GM21529 (cell line): ENCODE results near the gene NDUFA13.

Experiments
- ATAC-seq: cut with Tn5 transposase; IDR thresholded peaks from one replicate; pipeline ENCODE4 v1.9.1; 2021; ENCODE audit not compliant: unreplicated experiment

Gene NDUFA13

DNA sequence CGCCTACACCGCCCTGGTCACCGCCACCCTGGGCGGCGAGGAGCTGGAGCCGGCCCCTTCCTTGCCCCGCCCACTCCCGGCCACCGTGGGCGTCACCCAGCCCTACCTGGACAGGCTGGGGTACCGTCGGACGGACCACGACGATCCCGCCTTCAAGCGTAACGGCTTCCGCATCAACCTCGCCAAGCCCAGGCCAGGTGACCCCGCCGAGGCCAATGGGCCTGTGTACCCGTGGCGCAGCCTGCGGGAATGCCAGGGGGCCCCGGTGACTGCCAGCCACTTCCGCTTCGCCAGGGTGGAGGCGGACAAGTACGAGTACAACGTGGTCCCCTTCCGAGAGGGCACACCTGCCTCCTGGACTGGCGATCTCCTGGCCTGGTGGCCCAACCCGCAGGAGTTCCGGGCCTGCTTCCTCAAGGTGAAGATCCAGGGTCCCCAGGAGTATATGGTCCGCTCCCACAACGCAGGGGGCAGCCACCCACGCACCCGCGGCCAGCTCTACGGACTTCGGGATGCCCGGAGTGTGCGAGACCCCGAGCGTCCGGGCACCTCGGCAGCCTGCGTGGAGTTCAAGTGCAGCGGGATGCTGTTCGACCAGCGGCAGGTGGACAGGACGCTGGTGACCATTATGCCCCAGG lies 29.0 kb downstream of the NDUFA13 start:
- no peak for ATAC-seq

DNA sequence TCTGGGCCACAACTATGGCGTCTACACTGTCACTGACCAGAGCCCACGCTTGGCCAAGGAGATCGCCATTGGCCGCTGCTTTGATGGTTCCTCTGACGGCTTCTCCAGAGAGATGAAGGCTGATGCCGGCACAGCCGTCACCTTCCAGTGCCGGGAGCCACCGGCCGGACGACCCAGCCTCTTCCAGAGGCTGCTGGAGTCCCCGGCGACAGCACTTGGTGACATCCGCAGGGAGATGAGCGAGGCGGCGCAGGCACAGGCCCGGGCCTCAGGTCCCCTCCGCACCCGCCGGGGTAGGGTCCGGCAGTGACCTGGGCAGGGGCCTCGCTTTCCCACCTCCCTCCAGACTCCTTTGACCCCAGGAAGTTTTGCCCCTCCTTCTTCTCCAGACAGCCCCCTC lies 29.7 kb downstream of the NDUFA13 start:
- ATAC-seq = no peak

DNA sequence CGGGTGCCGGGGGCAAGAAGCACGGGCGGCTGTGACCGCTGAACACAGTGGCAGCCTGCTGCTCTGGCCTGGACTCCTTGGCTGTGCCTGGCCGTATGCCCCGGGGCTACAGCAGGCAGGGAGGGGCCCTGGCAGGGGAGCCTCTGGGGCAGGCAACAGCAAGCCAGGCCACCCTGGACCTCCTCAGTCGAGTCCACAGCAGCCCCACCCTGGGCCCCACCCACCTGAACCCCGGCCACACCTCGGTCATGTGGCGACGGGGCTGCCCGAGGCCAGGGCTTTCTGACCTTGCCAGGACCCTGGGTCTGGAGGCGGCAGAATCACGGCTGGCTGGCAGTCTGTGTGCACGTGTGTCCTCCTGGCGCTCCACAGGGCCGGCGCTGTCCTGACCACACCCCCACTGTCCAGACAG lies 30.7 kb downstream of the NDUFA13 start:
- ATAC-seq = no peak

DNA sequence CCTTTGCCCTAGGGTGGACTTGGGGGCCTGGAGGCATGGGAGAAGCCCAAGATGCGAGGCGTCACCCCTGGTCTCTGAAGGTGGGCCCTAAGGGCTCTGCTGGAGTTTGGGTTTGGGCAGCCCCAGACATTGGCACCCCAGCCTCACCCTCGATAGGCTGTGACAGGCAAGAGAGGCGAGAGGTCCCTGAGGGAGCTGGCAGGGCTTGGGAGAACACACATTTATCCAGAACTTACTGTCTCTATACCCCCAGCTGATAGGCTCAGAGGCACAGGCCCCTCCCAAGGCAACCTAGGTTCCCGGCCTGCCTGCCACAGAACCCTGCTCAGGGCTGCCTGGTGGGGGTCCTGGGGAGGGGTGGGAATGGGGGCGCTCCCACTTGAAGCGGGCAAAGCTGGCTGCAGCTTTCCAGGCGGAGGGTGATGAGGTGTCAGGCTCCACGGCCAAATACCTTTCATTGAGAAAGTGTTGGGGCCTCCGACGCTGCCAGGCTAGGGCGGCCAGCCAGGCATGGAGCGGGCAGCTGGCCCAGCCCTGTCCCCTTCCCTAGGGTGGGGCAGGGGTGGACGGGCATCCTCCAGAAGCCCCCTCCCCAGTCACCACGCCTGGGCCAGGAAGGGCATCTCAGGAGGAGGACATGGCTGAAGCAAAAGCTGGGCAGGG lies 31.8 kb downstream of the NDUFA13 start:
- no peak for ATAC-seq

DNA sequence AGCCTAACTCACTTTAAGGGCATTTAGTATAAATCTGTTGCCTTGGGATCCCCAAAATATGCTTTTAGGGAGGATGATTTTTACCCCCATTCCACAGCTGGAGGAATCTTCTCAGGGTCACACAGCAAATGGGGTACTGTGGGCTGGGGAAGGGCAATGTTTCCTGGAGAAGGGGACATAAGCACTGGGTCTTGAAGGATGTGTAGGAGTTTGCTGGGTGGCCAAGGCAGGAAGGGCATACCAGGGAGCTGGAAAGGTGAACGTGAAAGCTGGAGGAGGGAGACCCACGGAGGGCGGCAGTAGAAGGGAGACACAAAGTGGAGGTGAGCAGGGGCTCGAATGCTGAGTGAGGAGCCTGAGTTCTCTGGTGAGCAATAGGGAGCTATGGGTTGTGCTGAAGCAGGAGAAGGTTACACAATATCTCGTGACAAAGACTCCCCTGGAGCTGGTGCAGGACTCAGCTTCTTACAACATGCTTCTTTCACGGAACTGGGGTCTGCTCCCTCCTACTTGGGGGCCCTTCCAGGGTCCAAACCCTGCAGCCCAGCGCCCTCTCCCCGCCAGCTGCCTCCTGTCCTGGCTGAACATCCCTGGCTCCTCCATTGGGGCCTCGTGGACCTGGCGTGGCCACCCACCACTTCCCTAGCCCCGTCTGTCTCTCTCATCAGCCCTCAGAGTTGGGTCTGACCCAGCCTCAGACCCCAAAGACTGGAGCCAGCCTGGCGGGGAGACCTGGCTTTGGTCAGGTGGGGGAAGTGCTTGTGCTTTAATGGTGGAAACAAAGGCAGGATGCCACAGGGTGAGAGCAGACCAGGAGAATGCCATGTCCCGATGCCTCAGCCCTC lies 33.1 kb downstream of the NDUFA13 start:
- ATAC-seq = no peak

DNA sequence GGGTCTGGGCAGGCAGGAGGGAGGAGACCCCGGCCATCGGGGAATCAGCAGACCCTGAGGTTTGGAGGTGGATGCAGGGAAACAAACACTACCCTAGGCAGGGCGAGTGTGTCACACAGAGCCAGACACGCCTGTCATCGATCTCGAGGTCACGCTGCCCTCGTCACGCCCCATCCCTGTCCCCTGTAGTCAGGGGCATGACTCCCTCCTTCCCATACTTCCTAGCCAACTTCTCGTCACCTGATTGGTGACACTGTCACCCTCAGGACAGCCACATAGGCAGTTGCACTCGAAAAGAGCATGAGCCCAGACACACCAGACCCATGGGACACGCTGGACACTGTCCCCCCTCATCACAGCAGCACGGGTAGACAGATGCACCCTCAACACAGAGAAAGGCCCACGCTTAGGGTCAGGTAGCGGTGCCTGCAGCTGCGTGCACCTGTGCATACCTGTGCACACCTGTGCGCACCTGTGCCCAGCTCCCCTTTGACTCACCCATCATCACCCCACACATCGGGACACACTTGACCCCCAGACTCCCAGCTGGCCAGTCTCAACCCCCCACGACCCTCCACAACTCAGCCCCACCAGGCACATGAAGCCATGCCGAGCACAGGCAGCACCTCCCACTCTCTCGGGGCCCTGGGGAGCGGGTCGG lies 33.9 kb downstream of the NDUFA13 start:
- no peak for ATAC-seq

DNA sequence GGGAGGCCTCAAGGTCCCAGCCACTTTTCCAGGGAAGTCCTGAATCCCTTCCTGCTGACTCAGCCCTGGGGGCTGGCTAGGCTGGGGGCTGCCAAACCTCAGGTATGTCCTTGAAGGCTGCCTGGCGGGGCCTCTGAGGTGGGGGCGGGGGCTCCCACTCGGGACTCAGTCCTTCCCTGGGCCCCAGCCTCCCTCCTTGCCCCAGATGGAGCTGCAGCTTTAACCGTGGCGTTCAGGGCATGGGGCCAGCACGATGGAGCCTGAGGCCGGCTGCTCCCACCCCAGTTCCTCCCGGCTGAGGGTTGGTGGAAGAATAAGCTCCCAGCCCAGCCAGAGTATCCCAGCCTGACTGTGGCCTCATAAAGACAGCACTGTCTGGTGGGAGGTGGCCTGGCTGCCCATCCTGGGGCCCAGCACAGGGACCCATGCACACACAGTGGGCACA lies 34.5 kb downstream of the NDUFA13 start:
- no peak for ATAC-seq

DNA sequence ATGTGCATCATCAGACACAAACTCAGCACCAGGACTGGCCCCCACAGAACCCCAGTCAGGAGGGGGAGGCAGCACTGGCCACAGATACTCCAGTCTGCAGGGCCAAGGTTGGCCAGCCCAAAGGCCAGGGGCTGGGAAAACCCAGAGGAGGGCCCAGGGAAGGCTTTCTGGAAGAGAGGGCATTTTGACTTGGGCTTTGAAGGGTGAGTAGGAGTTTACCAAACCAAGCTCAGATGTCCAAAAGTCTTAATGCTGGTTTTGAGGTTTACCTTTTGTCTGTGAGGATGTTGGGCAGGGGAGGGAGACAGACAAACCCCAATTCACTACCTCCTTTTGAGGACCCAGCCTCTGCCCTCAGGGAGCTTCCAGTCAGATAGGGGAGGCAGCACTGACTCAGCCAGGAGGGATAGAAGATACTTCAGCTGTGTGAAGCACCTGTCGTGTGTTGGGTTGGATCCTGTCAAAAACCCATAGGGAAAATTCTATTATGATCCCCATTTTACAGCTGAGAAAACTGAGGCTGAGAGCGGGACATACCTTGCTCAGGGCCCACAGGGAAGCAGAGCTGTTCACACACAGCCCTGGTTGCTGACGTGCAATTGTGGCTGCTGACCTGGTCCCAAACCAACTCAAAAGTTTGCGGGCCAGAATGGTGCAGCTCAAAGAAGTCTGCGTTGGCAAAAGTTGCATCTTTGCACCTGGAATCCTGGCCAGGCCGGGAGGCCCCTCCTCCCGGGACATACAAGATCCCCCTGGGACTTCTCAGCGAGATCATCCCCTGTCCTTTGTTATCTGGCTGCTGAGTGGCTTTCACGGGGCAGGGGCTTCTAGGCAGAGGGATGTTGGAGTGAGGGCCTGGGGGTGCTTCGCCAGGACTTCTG lies 35.2 kb downstream of the NDUFA13 start:
- ATAC-seq = no peak

DNA sequence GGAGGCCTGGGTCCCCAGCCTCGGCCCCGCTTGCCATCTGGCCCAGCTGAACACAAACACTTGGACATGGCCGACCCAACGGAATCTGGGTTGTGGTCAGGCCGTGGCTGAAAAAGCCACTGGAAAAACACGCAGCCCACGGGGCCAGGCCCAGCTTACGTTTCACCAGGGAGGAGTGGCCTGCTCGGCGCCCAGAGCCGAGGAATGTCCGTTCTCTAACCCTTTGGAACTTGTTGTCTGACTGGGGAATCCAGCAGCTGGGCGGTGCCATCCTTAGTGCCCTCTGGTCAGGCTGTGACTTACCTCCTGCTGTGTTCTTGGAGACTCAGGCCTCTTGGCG lies 35.8 kb downstream of the NDUFA13 start:
- ATAC-seq = no peak

DNA sequence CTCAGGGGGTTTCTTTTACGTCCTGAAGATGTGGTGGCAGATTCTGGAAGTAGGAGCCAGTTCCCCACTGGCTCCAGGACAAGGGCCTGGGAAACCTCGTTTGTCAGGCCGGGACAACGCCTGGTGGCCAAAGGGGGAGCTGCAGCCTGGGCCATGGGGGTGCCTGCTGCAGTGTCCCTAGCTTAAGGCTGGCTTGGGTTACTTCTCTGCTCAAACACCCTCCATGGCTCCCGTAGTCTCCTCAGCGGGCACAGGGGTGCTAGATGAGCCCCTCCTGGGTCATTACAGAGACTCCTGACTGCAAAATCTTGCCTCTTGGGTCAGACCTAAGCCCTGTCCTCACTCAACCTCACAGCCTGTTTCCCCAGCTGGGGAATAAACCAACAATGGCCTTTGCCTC lies 36.8 kb downstream of the NDUFA13 start:
- ATAC-seq = no peak

DNA sequence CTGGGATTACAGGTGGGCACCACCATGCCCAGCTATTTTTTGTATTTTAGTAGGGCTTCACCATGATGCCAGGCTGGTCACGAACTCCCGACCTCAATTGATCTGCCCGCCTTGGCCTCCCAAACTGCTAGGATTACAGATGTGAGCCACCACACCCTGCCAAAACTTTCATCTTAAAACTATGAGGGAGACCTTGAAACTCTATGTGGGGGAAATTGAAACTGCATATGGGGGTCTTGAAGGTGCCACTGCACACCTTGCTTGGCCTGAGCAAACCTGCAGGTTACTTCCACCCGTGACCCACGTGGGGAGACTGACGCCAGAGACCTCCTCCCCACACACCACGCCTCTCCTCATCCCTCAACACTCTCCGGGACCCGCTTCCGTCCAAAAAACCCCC lies 37.6 kb downstream of the NDUFA13 start:
- ATAC-seq = no peak

DNA sequence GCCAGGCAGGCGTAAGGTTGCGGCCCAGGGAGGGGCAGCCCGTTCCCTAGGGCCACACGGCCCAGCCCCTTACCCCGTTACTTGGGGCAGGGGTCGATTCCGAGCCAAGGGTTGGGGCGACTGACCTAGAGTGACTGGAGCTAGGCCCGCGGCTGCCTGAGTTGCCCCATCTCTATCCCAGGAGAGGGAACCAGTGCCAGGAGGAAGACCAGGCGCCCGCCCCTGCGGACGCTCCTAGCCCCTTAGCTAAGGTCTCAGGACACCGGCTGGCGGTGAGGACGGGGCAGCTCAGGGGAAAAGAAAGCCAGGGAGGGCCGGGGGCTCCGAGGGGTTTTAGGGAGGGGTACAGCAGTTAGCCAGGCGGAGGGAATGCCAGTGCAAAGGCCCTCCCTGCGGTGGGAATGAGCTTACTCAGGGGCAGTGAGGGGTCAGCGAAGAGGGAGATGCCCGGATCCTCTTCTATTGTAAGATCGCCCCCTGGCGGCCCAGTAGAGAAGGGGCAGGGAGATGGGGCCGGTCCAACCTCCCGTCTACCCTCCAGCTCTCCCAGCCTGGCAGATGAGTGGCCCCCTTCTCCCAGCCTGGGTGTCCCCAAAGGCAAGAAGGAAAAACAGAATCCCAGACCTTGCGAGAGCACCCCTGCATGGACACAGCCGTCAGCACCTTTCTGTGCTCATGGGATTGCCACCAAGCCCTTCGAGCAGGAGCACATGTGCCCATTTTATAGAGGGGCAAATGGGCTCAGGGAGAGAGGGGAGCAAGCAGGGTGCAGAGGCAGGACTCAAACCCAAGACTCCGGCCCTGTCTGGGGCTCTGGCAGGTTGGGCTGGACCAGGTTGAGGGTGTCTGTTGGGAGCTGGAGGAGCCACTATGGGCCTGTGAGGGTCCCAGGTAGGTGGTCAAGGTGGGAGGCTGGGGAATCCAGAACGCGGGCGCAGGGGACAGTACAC lies 38.3 kb downstream of the NDUFA13 start:
- no peak for ATAC-seq

DNA sequence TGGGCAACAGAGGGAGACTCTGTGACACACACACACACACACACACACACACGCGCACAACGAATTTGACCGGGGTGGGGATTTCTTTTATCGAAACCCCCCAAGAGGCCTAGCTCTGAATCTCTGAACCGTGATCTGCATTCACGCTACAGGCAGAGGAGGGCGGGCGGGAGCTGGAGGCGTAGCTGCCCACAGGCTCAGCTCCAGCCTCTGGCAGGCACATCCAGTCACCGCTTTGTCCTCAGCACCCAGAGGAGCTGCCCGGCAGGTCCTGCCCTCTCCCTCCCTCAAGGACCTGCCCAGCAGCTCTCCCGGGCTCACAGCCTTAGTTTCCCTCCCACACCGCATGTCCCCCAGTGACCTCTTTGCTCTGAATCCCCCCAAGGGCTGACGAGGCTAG lies 42.0 kb downstream of the NDUFA13 start:
- ATAC-seq = no peak

DNA sequence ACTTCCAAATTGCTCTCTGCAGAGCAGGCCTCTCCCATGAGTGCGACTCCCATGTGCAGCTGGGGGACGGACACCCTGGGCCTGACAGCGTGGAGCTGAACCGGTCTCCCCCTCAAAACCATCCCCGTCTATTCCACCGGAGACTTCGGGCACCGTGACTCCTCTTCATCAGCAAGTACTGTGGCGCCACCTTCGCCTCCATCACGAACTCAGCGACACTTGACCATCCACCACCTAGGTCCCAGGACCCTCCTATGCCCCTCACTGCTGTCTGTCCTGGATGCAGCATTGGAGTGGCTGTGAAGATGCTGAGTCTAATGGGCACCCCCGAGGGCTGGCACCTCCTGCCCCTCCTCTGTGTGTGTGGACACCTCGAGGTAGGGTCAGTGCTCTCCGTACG lies 42.6 kb downstream of the NDUFA13 start:
- ATAC-seq = no peak

DNA sequence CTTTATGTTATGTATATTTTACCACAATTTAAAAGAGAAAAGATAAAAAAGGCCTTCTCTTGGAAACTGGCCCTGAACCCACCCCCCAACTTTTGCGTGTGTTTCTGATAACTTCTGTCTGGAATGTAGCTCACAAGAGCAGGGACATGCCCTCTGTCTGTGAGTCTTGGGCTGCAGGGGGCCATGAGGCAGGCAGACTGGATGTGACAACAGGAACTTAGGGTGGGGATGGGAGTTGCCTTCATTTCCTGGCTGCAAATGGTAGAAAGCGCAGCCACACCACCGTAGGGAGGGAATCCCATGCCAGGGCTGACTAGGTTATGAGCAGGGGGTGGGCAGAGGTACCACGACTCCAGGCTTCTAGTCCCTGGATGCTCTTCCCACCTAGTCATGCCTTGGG lies 43.9 kb downstream of the NDUFA13 start:
- no peak for ATAC-seq

DNA sequence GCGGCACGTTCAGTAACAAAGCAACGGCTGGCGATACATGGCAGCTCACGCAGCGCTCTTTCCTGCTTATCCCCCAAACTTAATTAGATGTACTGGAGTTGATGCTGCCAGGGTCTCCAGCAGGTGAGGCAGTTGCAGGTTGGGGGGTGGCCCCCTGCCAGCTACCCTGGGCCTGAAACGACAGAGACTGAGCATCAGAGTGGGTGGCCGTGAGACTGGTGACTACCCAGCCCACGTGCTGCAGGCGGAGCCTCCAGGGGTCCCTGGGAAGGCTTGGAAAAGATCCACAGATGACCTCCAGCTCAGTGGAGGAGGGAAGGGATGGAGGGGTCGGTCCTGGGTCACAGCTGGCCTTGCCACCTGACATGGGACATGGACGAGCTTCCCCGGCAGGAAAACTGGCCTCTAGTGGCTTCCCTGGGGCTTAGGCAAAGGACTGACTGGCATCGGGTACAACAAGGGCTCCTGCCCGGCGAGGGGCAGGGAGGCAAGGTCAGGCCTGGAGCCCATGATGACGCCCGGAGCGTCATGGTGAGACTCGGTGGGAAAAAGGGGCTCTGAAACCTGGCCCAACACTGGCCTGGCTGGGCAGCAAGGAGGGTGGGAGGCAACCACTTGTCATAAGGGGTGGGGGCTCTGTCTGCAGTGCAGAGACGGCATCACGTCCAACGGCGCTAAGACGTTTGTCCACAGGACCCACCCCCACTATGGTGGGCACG lies 46.1 kb downstream of the NDUFA13 start:
- ATAC-seq = no peak

DNA sequence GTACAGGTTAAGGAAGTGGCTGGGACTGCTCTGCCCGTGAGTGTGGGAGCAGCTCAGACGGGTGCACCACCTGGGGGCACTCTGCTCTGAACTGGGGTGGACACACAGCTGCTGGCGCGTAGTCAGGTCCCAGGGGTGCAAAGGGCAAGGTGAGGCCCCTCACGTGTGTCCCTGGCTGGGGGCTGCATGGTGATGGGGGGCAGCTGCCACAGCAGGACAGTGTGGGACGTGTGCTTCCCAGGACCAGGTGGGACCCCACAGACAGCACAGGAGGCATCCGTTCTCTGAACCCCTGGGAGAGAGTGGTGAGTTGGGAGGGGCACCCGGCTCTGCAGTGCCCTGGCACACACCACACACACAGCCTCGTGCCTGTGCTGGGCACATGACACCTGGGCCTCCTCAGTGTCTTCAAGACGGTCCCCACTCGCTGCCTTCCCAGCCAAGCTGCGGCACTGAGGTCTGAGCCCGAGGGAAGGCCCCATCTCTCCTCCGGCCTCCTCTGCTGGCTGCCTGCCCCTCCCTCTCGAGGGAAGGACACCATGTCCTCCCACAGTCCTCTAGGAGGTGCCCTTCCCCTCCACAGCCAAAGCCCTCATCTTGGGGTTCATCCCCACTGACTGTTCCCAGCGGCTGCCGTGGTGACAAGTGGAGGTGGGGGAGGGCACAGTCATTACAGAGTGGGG lies 46.8 kb downstream of the NDUFA13 start:
- no peak for ATAC-seq

DNA sequence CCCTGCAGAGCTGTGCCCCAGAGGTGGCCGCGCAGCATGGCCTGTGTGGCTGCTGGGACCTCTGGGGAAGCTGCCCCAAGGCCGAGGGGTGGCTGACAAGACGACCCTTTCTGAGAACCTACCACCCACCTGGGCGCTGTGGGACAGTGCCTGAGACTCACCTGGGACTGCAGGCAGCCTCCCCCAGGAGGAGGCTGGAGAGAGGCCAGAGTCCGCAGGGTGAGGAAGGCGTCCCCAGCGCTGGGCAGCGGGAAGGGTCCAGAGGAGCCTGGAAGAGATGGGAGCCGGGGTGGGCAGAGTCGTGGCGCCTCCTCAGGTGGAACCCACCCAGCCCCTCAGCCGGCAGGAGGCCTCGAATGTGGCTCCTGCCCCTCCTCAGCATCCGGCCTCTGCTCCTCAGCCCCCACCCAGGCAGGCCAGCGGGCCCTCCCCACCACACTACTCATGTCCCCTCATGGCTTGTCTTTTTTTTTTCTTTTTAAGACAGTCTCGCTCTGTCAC lies 47.4 kb downstream of the NDUFA13 start:
- ATAC-seq = no peak
